ENCODE data around the gene TEX55. TPM values are rescaled to one million over a fixed set of nuclear protein-coding genes. Genes with fewer than 3 reads are reported as not detected.

The TEX55 gene
- total RNA-seq, 1 experiment from 2014 or later: not detected

GRCh38 chr3:119098619-119099222 is 47.2 kb upstream of the TEX55 start:
- no peak overlapping the region for H3K27ac ChIP-seq (ENCODE audit: low read length)
- ATAC-seq (no peak; the same call in 1 of the 2 replicates), DNase-seq (ENCODE audit: low read depth, low spot score) (peak; percentile 20)
- H3K4me1 ChIP-seq (ENCODE audit: control insufficient read depth, insufficient read depth, low read length): no peaks in the 10 kb centered on the region
- no peaks in the 10 kb centered on the region for H3K36me3 ChIP-seq (ENCODE audit: control insufficient read depth, insufficient read depth, low read length)
- ChIA-PET POLR2A (no interaction called here), CTCF (interaction anchor here (1.6 to 3.5 kb wide), 2 partner anchors 64 to 215 kb away, joined by 3 to 36 read pairs; partner anchors contain the start of gene IGSF11)
- no peak for TF ChIP-seq SIN3A (IDR thresholded peaks at IDR 0.05; ENCODE audit: borderline replicate concordance, insufficient read depth, low read depth, low read length)
- peak; percentile 78; the same call in 1 of the 2 replicates for TF ChIP-seq CTCF (IDR thresholded peaks at IDR 0.05)
- intact Hi-C loops (cut with micrococcal nuclease; ENCODE audit: unreplicated experiment) (loop anchor here (1.0 to 5.0 kb wide), 2 partner anchors 144 to 216 kb away; partner anchors contain the start of gene B4GALT4), in situ Hi-C loops (cut with HindIII; ENCODE audit: low pct_unique_long_range_greater_than_20kb, low sequenced_read_pairs) (no loop called here)
- no peaks in the 10 kb centered on the region for H3K9me3 ChIP-seq (ENCODE audit: control insufficient read depth, insufficient read depth, low read depth, low read length)
- no TSS peak for BruUV-seq (replicated peaks)
- no peaks in the 10 kb centered on the region for H3K27me3 ChIP-seq (ENCODE audit: control insufficient read depth, insufficient read depth, low read length)
- no peak overlapping the region for H3K4me3 ChIP-seq (ENCODE audit: low read depth in 2 of 2, low read length in 2 of 2)

DNA sequence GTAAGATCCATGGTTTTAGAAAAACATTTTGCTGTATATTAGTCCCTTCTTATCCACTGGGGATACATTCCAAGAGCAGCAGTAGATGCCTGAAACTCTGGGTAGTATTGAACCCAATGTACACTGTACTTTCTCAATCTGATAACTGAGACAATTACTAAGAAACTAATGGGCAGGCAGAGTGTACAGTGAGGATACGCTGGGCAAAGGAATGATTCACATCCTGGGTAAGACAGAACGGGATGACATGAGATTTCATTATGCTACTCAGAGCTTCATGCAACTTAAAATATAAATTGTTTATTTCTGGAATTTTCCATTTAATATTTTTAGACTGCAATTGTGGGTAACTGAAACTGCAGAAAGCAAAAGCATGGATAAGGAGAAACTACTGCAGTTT is 46.2 kb upstream of the TEX55 start:
- Histone ChIP-seq H3K27ac (ENCODE audit: low read length) (no peak overlapping the region), H3K27me3 (ENCODE audit: control insufficient read depth, insufficient read depth, low read length) (no peaks in the 10 kb centered on the region; the same call in 1 of the 2 replicates), H3K4me3 (ENCODE audit: low read depth in 2 of 2, low read length in 2 of 2) (no peak overlapping the region), H3K9me3 (ENCODE audit: control insufficient read depth, insufficient read depth, low read depth, low read length) (no peaks in the 10 kb centered on the region), H3K4me1 (ENCODE audit: control insufficient read depth, insufficient read depth, low read length) (no peaks in the 10 kb centered on the region), H3K36me3 (ENCODE audit: control insufficient read depth, insufficient read depth, low read length) (no peaks in the 10 kb centered on the region)
- ChIA-PET POLR2A (no interaction called here), CTCF (interaction anchor here (1.6 to 3.5 kb wide), 2 partner anchors 65 to 217 kb away, joined by 3 to 36 read pairs; partner anchors contain the start of gene IGSF11)
- intact Hi-C loops (cut with micrococcal nuclease; ENCODE audit: unreplicated experiment): loop anchor here (5.0 kb wide), 1 partner anchor 143 kb away; the partner anchor contains the start of gene B4GALT4
- DNase-seq (ENCODE audit: low read depth, low spot score): no peak
- TF ChIP-seq POLR2AphosphoS5 (IDR thresholded peaks at IDR 0.05; ENCODE audit: low read depth, low read length) (no peak), SIN3A (IDR thresholded peaks at IDR 0.05; ENCODE audit: borderline replicate concordance, insufficient read depth, low read depth, low read length) (no peak), REST (IDR thresholded peaks at IDR 0.05; ENCODE audit: insufficient read depth in 1 of 2, low read depth in 2 of 2, low read length in 1 of 2) (no peak), TCF7L2 (IDR thresholded peaks at IDR 0.05; ENCODE audit: low read depth, low read length) (no peak), CTCF (IDR thresholded peaks at IDR 0.05) (no peak)
- no peak for ATAC-seq
- BruUV-seq (replicated peaks): no TSS peak
- in situ Hi-C loops (cut with HindIII; ENCODE audit: low pct_unique_long_range_greater_than_20kb, low sequenced_read_pairs): no loop called here
